Gastrocnemius medialis (tissue), 4 donors: ENCODE data around the gene YBX2.

ENCODE experiments used
- CTCF ChIP-seq, 5 experiments: fragments of 450-650 bp in 3 of 5; fragments of 200-600 bp in 2 of 5; sonication (generic) in 2 of 5; IDR thresholded peaks in 4 of 5; conservative IDR thresholded peaks in 1 of 5; 1 replicate in 4 of 5; 2 replicates in 1 of 5; pipeline ENCODE4 v1.5.1; 2016 to 2019; ENCODE audit warnings: antibody characterized with exemption in 5 of 5, mild to moderate bottlenecking in 3 of 5, moderate library complexity in 3 of 5
- POLR2A ChIP-seq, 2 donors: fragments of 450-650 bp; IDR thresholded peaks; one replicate each; pipeline ENCODE4 v1.6.1; 2017; ENCODE audit warnings: antibody characterized with exemption in 2 of 2, mild to moderate bottlenecking in 2 of 2, moderate library complexity in 2 of 2

GRCh38 chr17:7281074-7281952 lies 13.1 kb downstream of the YBX2 start, which contains the start of gene SLC2A4:
- TF ChIP-seq CTCF (IDR thresholded peaks at IDR 0.05 in 4 of 5, conservative IDR thresholded peaks at IDR 0.05 in 1 of 5) (no peak), POLR2A (IDR thresholded peaks at IDR 0.05) (peak; percentile 91 to 95)
